Measurements from ENCODE around the gene APBB2. TPM values are rescaled to one million over a fixed set of nuclear protein-coding genes. Genes with fewer than 3 reads are reported as not detected.

APBB2 gene
- total RNA-seq, 4 donors from 2014 or later: 32.4 to 133 (median 92.1) TPM

- no peaks in the 10 kb centered on the region for H3K9me3 ChIP-seq
- no peaks in the 10 kb centered on the region for H3K4me1 ChIP-seq
- no peaks in the 10 kb centered on the region for H3K36me3 ChIP-seq
- no peak for TF ChIP-seq CTCF (IDR thresholded peaks at IDR 0.05)
- no peak for TF ChIP-seq POLR2A (IDR thresholded peaks at IDR 0.05)
- DNase-seq: no peak
- intact Hi-C loops (cut with DNase I; ENCODE audit: low total_unique reads): no loop called here
- H3K27ac ChIP-seq: no peak overlapping the region
- H3K4me3 ChIP-seq: no peak overlapping the region
- no peaks in the 10 kb centered on the region for H3K27me3 ChIP-seq
Observed at GRCh38 chr4:40832175-40832574, 382.2 kb downstream of the APBB2 start.

GRCh38 chr4:40831146-40831907 lies 383.0 kb downstream of the APBB2 start:
- no peak for DNase-seq
- Histone ChIP-seq H3K9me3 (no peaks in the 10 kb centered on the region), H3K4me3 (no peak overlapping the region), H3K27ac (no peak overlapping the region), H3K4me1 (no peaks in the 10 kb centered on the region), H3K36me3 (no peaks in the 10 kb centered on the region), H3K27me3 (no peaks in the 10 kb centered on the region)
- no peak for TF ChIP-seq POLR2A (IDR thresholded peaks at IDR 0.05)
- TF ChIP-seq CTCF (IDR thresholded peaks at IDR 0.05): no peak
- intact Hi-C loops (cut with DNase I; ENCODE audit: low total_unique reads): no loop called here

GRCh38 chr4:40829586-40829985 lies 384.8 kb downstream of the APBB2 start:
- no peaks in the 10 kb centered on the region for H3K4me1 ChIP-seq
- no peaks in the 10 kb centered on the region for H3K27me3 ChIP-seq
- H3K9me3 ChIP-seq: no peaks in the 10 kb centered on the region
- DNase-seq: no peak
- no peak overlapping the region for H3K4me3 ChIP-seq
- intact Hi-C loops (cut with DNase I; ENCODE audit: low total_unique reads): no loop called here
- no peak overlapping the region for H3K27ac ChIP-seq
- TF ChIP-seq CTCF (IDR thresholded peaks at IDR 0.05): no peak
- TF ChIP-seq POLR2A (IDR thresholded peaks at IDR 0.05): no peak
- H3K36me3 ChIP-seq: no peaks in the 10 kb centered on the region

GRCh38 chr4:40828661-40829060 lies 385.7 kb downstream of the APBB2 start:
- DNase-seq: no peak
- Histone ChIP-seq H3K27me3 (no peaks in the 10 kb centered on the region), H3K36me3 (no peaks in the 10 kb centered on the region), H3K4me3 (no peak overlapping the region), H3K27ac (no peak overlapping the region), H3K9me3 (no peaks in the 10 kb centered on the region), H3K4me1 (no peaks in the 10 kb centered on the region)
- no peak for TF ChIP-seq CTCF (IDR thresholded peaks at IDR 0.05)
- TF ChIP-seq POLR2A (IDR thresholded peaks at IDR 0.05): no peak
- intact Hi-C loops (cut with DNase I; ENCODE audit: low total_unique reads): no loop called here

GRCh38 chr4:40827758-40828157 lies 386.6 kb downstream of the APBB2 start:
- Histone ChIP-seq H3K27ac (no peak overlapping the region), H3K4me1 (no peaks in the 10 kb centered on the region), H3K9me3 (no peaks in the 10 kb centered on the region), H3K27me3 (no peaks in the 10 kb centered on the region), H3K4me3 (no peak overlapping the region), H3K36me3 (no peaks in the 10 kb centered on the region)
- intact Hi-C loops (cut with DNase I; ENCODE audit: low total_unique reads): no loop called here
- no peak for DNase-seq
- no peak for TF ChIP-seq POLR2A (IDR thresholded peaks at IDR 0.05)
- no peak for TF ChIP-seq CTCF (IDR thresholded peaks at IDR 0.05)
